Progenitor cell of endocrine pancreas (in vitro differentiated cells): ENCODE measurements around the gene PPP1R8. TPM values are rescaled to one million over a fixed set of nuclear protein-coding genes. Genes with fewer than 3 reads are reported as not detected.

Source experiments
- DNase-seq: peaks from one replicate; pipeline ENCODE4 v3.0.0; 2021; ENCODE audit warnings: low spot score; ENCODE audit not compliant: unreplicated experiment
- H3K27ac Mint-ChIP-seq: 2 replicates; pipeline ENCODE4 v1.8.0; 2021; ENCODE audit warnings: mild to moderate bottlenecking, moderate library complexity, mixed read lengths
- H3K27me3 Mint-ChIP-seq: 2 replicates; pipeline ENCODE4 v1.8.0; 2021; ENCODE audit warnings: mixed read lengths
- H3K36me3 Mint-ChIP-seq: 2 replicates; pipeline ENCODE4 v1.8.0; 2022; ENCODE audit warnings: mixed read lengths; ENCODE audit not compliant: insufficient read depth
- H3K4me1 Mint-ChIP-seq: 2 replicates; pipeline ENCODE4 v1.8.0; 2021; ENCODE audit warnings: low read depth, mixed read lengths
- H3K4me3 Mint-ChIP-seq: 2 replicates; pipeline ENCODE4 v1.8.0; 2021; ENCODE audit warnings: low read depth, mild to moderate bottlenecking, moderate library complexity, mixed read lengths
- H3K9me3 Mint-ChIP-seq: 2 replicates; pipeline ENCODE4 v1.8.0; 2021; ENCODE audit warnings: low read depth, mixed read lengths
- CTCF ChIP-seq: fragments of 200-600 bp; sonication (generic); IDR thresholded peaks from one replicate; pipeline ENCODE4 v1.5.0; 2021; ENCODE audit warnings: antibody characterized with exemption, mild to moderate bottlenecking; ENCODE audit not compliant: unreplicated experiment
- total RNA-seq: library from RNA; stranded (reverse); gene quantifications from 2 replicates; pipeline ENCODE4 v1.2.1, GENCODE V29; 2021

The PPP1R8 gene
- total RNA-seq, 1 donor from 2014 or later, result 52.5 TPM

GRCh38 chr1:27894521-27894920, 63.9 kb downstream of the PPP1R8 start:
- Mint-ChIP-seq H3K4me3 (no peak overlapping the region), H3K9me3 (no peaks in the 10 kb centered on the region), H3K27ac (no peak overlapping the region), H3K4me1 (peaks cover 1% of the 10 kb centered on the region), H3K36me3 (peaks cover 15% of the 10 kb centered on the region), H3K27me3 (no peaks in the 10 kb centered on the region)
- TF ChIP-seq CTCF, result no peak
- DNase-seq, result no peak

Other genes with a start within 250 kb of the PPP1R8 start
- 53.3 and 56.3 TPM in 2 replicates for gene AHDC1, start 226.6 kb upstream of the PPP1R8 start, total RNA-seq
- not detected in 2 replicates for gene FGR, start 195.6 kb upstream of the PPP1R8 start, total RNA-seq
- gene IFI6, start 158.6 kb upstream of the PPP1R8 start, total RNA-seq, result 4.4 and 5.7 TPM in 2 replicates
- 14.7 and 15.2 TPM in 2 replicates for gene FAM76A, start 104.8 kb upstream of the PPP1R8 start, total RNA-seq
- 24.3 and 26.1 TPM in 2 replicates for gene STX12, start 57.6 kb upstream of the PPP1R8 start, total RNA-seq
- gene THEMIS2, start 41.8 kb downstream of the PPP1R8 start, total RNA-seq, result 3.0 and 3.3 TPM in 2 replicates
- 34.8 and 37.2 TPM in 2 replicates for gene RPA2, start 83.8 kb downstream of the PPP1R8 start, total RNA-seq
- 18.5 and 19.0 TPM in 2 replicates for gene SMPDL3B, start 104.2 kb downstream of the PPP1R8 start, total RNA-seq
- gene XKR8, start 129.2 kb downstream of the PPP1R8 start, total RNA-seq, result 17.0 and 17.3 TPM in 2 replicates